AG04450 (cell line): Measurements from ENCODE around the gene CDC14B. TPM values are rescaled to one million over a fixed set of nuclear protein-coding genes. Genes with fewer than 3 reads are reported as not detected.

Experiments used
- CTCF ChIA-PET: fragments of 300-600, 350-600 bp; formaldehyde crosslinking; extraction: SDS; loops from one replicate; lab custom pipeline; 2022; ENCODE audit warnings: antibody characterized with exemption, inconsistent platforms; lab: Charles Lee
- POLR2A ChIA-PET: fragments of 350-600 bp; formaldehyde crosslinking; extraction: SDS; loops from one replicate; lab custom pipeline; 2021; ENCODE audit warnings: antibody characterized with exemption, inconsistent platforms; lab: Yijun Ruan, JAX
- DNase-seq: peaks from one replicate; pipeline ENCODE4 v3.0.0-alpha.2; 2011; ENCODE audit warnings: low read depth, low spot score
- H3K27ac ChIP-seq: one replicate; pipeline ENCODE4 v1.5.1; 2012; ENCODE audit warnings: low read depth, low read length, control low read depth
- H3K27me3 ChIP-seq: one replicate; pipeline ENCODE4 v1.6.0; 2012; ENCODE audit warnings: low read length; ENCODE audit not compliant: control insufficient read depth, insufficient read depth
- H3K4me3 ChIP-seq: 2 replicates; pipeline ENCODE4 v1.5.1; 2011; ENCODE audit warnings: mild to moderate bottlenecking, low read depth, low read length, control low read depth
- H3K9me3 ChIP-seq: 2 replicates; pipeline ENCODE4 v1.5.1; 2012; ENCODE audit warnings: low read length; ENCODE audit not compliant: control insufficient read depth, insufficient read depth
- CTCF ChIP-seq: IDR thresholded peaks from 2 replicates; pipeline ENCODE4 v1.5.1; 2011; ENCODE audit warnings: low read depth, low read length, control low read depth, inconsistent platforms
- polyA plus RNA-seq: library from polyadenylated mRNA; depleted of rRNA; stranded (reverse); fragments of >200 nt; gene quantifications from 2 replicates; pipeline ENCODE4 v1.2.3, GENCODE V29; 2011

The CDC14B gene
- polyA plus RNA-seq, 1 experiment = 19.1 TPM

GRCh38 chr9:96497117-96497399 is 122.6 kb downstream of the CDC14B start:
- POLR2A ChIA-PET = no interaction called here
- H3K4me3 ChIP-seq = no peak overlapping the region
- H3K27ac ChIP-seq = no peak overlapping the region
- TF ChIP-seq CTCF = no peak
- H3K9me3 ChIP-seq = peaks cover 8% of the 10 kb centered on the region; the same call in 1 of the 2 replicates
- DNase-seq = no peak
- CTCF ChIA-PET = no interaction called here
- H3K27me3 ChIP-seq = no peaks in the 10 kb centered on the region

GRCh38 chr9:96496368-96497116 is 123.1 kb downstream of the CDC14B start:
- peaks cover 8% of the 10 kb centered on the region; the same call in 1 of the 2 replicates for H3K9me3 ChIP-seq
- TF ChIP-seq CTCF = no peak
- no peak for DNase-seq
- H3K27me3 ChIP-seq = no peaks in the 10 kb centered on the region
- ChIA-PET CTCF (no interaction called here), POLR2A (interaction anchor here (0.6 kb wide), 1 partner anchor 1137 kb away, joined by 6 read pairs; the partner anchor contains the start of gene TSTD2)
- H3K27ac ChIP-seq = no peak overlapping the region
- H3K4me3 ChIP-seq = no peak overlapping the region

- H3K9me3 ChIP-seq = peaks cover 8% of the 10 kb centered on the region; the same call in 1 of the 2 replicates
- H3K4me3 ChIP-seq = no peak overlapping the region
- ChIA-PET CTCF (no interaction called here), POLR2A (no interaction called here)
- TF ChIP-seq CTCF = no peak
- peak; percentile 78 for DNase-seq
- H3K27me3 ChIP-seq = no peaks in the 10 kb centered on the region
- peak overlapping the region; percentile 83 for H3K27ac ChIP-seq
Observed at GRCh38 chr9:96495341-96495740, 124.3 kb downstream of the CDC14B start.

GRCh38 chr9:96494215-96494800 is 125.3 kb downstream of the CDC14B start:
- no peak for TF ChIP-seq CTCF
- Histone ChIP-seq H3K27ac (no peak overlapping the region), H3K9me3 (peaks cover 8% of the 10 kb centered on the region; the same call in 1 of the 2 replicates), H3K27me3 (no peaks in the 10 kb centered on the region), H3K4me3 (no peak overlapping the region)
- ChIA-PET POLR2A (no interaction called here), CTCF (no interaction called here)
- no peak for DNase-seq

GRCh38 chr9:96493757-96494156 is 125.9 kb downstream of the CDC14B start:
- ChIA-PET CTCF (no interaction called here), POLR2A (no interaction called here)
- H3K9me3 ChIP-seq = peaks cover 8% of the 10 kb centered on the region; the same call in 1 of the 2 replicates
- H3K27ac ChIP-seq = no peak overlapping the region
- TF ChIP-seq CTCF = no peak
- H3K4me3 ChIP-seq = no peak overlapping the region
- DNase-seq = no peak
- H3K27me3 ChIP-seq = no peaks in the 10 kb centered on the region
